Colonic mucosa (tissue), 4 donors: Measurements from ENCODE around the gene MYH15. TPM values are rescaled to one million over a fixed set of nuclear protein-coding genes. Genes with fewer than 3 reads are reported as not detected.

Experiments
- DNase-seq: peaks from one replicate; pipeline ENCODE4 v3.0.0-alpha.2; 2020
- H3K27ac ChIP-seq: fragments of 200-600 bp; one replicate; pipeline ENCODE4 v1.8.0; 2021
- H3K27me3 ChIP-seq: fragments of 200-600 bp; one replicate; pipeline ENCODE4 v1.8.0; 2021
- H3K36me3 ChIP-seq: fragments of 200-600 bp; one replicate; pipeline ENCODE4 v1.8.0; 2021
- H3K4me1 ChIP-seq: fragments of 200-600 bp; one replicate; pipeline ENCODE4 v1.8.0; 2021; ENCODE audit warnings: mild to moderate bottlenecking
- H3K4me3 ChIP-seq: fragments of 200-600 bp; one replicate; pipeline ENCODE4 v1.8.0; 2021
- H3K9ac ChIP-seq, 2 donors: one replicate each; pipeline ENCODE4 v1.7.0; 2013; ENCODE audit warnings: control low read depth in 2 of 2, low read depth in 2 of 2, low read length in 2 of 2
- H3K9me3 ChIP-seq: fragments of 200-600 bp; one replicate; pipeline ENCODE4 v1.8.0; 2021
- intact Hi-C: fragments of 100-400 bp; cut with DNase I; formaldehyde crosslinking; loops from one replicate; pipeline ENCODE4 v1.14.1; 2022
- total RNA-seq, 2 donors: library from RNA; stranded (reverse); fragmentation: NEBNext Ultra II Directional in 1 of 2; extraction: Animal tissue kit (Norgen Biotek cat#: 25700) in 1 of 2; gene quantifications; one replicate each; pipeline ENCODE4 v1.2.1, GENCODE V29; 2021
- TF ChIP-seq, protein P1 (sequence below): fragments of 200-600 bp; IDR thresholded peaks from one replicate; pipeline ENCODE4 v1.8.0; 2022; ENCODE audit warnings: antibody characterized with exemption, mild to moderate bottlenecking
- donor health status: healthy.
- donor health status: DM: no; HTN: no; CAD: no.
- donor health status: DM: no; HTN: no; CAD: no.

Gene MYH15
- total RNA-seq, 2 donors from 2014 or later = 0.13 to 0.44 TPM

DNA sequence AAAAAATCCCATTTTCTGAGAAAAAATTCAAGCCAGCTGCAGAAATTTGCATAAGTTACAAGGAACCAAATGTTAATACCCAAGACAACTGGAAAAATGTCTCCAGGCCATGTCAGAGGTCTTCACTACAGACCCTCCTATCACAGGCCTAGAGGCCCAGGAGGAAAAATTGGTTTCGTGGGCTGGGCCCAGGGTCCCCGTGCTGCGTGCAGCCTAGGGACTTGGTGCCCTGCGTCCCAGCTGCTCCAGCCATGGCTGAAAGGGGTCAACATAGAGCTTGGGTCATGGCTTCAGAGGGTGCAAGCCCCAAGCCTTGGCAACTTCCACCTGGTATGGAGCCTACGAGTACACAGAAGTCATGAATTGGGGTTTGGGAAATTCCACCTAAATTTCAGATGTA is 78.0 kb downstream of the MYH15 start:
- no peaks in the 10 kb centered on the region for H3K27me3 ChIP-seq
- H3K27ac ChIP-seq = no peak overlapping the region
- no peak overlapping the region for H3K9ac ChIP-seq
- no peaks in the 10 kb centered on the region for H3K9me3 ChIP-seq
- TF ChIP-seq, protein P1, sequence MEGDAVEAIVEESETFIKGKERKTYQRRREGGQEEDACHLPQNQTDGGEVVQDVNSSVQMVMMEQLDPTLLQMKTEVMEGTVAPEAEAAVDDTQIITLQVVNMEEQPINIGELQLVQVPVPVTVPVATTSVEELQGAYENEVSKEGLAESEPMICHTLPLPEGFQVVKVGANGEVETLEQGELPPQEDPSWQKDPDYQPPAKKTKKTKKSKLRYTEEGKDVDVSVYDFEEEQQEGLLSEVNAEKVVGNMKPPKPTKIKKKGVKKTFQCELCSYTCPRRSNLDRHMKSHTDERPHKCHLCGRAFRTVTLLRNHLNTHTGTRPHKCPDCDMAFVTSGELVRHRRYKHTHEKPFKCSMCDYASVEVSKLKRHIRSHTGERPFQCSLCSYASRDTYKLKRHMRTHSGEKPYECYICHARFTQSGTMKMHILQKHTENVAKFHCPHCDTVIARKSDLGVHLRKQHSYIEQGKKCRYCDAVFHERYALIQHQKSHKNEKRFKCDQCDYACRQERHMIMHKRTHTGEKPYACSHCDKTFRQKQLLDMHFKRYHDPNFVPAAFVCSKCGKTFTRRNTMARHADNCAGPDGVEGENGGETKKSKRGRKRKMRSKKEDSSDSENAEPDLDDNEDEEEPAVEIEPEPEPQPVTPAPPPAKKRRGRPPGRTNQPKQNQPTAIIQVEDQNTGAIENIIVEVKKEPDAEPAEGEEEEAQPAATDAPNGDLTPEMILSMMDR = no peak
- DNase-seq = no peak
- intact Hi-C loops = no loop called here
- no peaks in the 10 kb centered on the region for H3K36me3 ChIP-seq
- H3K4me1 ChIP-seq = no peaks in the 10 kb centered on the region
- H3K4me3 ChIP-seq = no peak overlapping the region

DNA sequence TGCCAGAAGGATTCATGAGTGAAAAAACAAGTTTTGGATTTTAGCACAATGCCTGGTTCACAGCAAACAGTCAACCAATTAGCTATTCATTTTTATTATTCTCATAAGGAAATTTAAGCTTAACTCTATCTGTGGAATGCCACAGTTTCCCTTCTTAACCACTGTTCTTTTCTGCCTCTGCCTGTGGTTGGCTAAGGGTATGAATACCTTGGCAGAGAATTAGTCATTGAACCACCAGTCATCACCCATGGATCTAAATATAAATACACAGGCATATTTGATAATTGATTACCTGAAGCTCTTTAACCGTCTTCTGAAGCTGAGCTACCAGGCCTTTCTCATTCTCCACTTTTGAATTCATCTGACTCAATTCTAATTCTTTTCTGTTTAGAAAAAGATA is 79.9 kb downstream of the MYH15 start:
- Histone ChIP-seq H3K4me3 (no peak overlapping the region), H3K27ac (no peak overlapping the region), H3K9me3 (no peaks in the 10 kb centered on the region), H3K27me3 (no peaks in the 10 kb centered on the region), H3K36me3 (no peaks in the 10 kb centered on the region), H3K9ac (no peak overlapping the region), H3K4me1 (no peaks in the 10 kb centered on the region)
- TF ChIP-seq, protein P1 = no peak
- no peak for DNase-seq
- intact Hi-C loops = no loop called here

DNA sequence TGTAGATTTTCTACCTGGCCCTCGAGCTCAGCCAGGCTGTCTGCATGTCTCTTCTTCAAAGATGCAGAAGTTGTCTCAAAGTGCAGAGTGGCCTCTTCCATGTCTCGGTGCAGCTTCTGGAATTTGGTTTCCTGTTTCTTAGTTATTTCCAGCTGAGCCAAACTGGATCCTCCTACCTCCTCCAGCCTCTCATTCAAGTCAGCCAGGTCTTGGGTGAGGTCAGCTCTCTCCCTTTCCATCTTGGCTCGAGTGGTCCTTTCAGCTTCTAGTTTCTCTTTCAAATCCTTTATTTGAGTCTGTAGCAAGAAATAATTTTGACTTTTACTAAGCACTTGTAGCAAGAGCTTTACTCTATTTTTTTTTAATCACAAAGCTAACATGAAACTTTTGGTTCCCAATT is 81.8 kb downstream of the MYH15 start:
- intact Hi-C loops = no loop called here

DNA sequence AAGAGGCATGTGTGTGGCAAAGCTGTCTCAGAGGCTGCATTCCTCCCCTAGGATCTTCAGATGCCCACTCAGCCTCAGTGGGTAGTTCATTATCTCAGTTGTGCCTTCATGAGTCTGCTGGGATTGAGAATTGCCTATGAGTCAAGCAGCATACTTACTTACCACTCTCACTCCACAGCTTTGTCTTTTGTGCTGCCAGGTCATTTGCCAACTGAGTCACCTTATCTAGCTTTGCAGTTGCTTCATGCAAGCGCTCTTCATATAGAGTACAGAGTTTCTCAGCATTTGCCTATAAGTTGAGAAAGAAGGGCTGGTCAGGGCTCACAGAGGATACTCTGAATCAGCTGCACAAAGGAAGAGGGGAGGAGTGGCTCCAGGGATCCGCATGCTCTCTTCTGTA is 89.5 kb downstream of the MYH15 start:
- intact Hi-C loops = no loop called here
- H3K9me3 ChIP-seq = no peaks in the 10 kb centered on the region
- no peaks in the 10 kb centered on the region for H3K27me3 ChIP-seq
- no peaks in the 10 kb centered on the region for H3K36me3 ChIP-seq
- H3K4me1 ChIP-seq = no peaks in the 10 kb centered on the region
- TF ChIP-seq, protein P1 = no peak
- no peak overlapping the region for H3K9ac ChIP-seq
- no peak overlapping the region for H3K4me3 ChIP-seq
- DNase-seq = no peak
- no peak overlapping the region for H3K27ac ChIP-seq

More for the DNA sequence above, 81.8 kb downstream of the MYH15 start:
- Histone ChIP-seq H3K27ac (no peak overlapping the region), H3K36me3 (no peaks in the 10 kb centered on the region), H3K4me3 (no peak overlapping the region), H3K9me3 (no peaks in the 10 kb centered on the region), H3K9ac (no peak overlapping the region), H3K4me1 (no peaks in the 10 kb centered on the region), H3K27me3 (no peaks in the 10 kb centered on the region)
- TF ChIP-seq, protein P1 = no peak
- DNase-seq = no peak

DNA sequence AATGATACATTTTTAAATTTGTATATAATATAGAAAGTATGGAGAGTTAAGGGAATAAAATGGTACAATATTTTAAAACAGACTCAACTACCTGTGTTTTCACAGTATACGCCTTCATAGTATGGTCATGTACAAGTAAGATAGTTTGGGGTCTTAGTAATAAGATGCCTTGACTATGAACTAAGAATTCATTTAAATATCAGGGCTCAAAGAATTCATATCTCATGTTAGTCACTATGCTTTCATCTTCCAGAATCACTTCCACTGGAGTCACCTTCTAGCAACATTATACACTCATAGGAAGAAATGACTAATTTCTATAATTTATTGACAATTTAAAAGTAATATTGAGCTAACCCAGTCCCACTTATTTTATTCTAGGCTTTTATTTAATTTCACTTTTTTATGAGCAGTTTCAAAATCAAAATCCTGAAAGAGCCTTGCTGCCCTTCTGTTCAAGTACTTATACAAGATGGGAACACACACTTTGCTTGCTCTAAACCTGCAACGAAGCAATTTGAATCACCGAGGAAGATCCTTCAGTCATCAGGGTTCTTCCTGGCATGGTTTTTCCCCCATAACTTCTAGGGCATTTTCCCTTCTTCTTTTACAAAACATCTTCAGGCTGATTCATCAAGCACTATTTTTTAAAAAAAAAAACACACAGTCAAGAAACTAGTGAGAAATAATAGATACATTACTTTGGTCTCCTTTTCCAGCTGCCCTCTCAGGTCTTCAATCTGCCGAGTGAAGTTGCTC is 94.1 kb downstream of the MYH15 start:
- H3K36me3 ChIP-seq = no peaks in the 10 kb centered on the region
- H3K27ac ChIP-seq = no peak overlapping the region
- TF ChIP-seq, protein P1 = no peak
- H3K4me1 ChIP-seq = no peaks in the 10 kb centered on the region
- DNase-seq = no peak
- no peaks in the 10 kb centered on the region for H3K27me3 ChIP-seq
- no peak overlapping the region for H3K9ac ChIP-seq
- intact Hi-C loops = no loop called here
- no peaks in the 10 kb centered on the region for H3K9me3 ChIP-seq
- no peak overlapping the region for H3K4me3 ChIP-seq
